Immature natural killer cell (primary cell): ENCODE data around the gene CTSE. TPM values are rescaled to one million over a fixed set of nuclear protein-coding genes. Genes with fewer than 3 reads are reported as not detected.
"Not testable (repeated sequence)": the region's sequence is repeated elsewhere in the genome, so short reads cannot be mapped to it uniquely, and the experiment has no call there.

ENCODE experiments used
- DNase-seq, 3 donors: peaks; one replicate each; pipeline ENCODE4 v3.0.0; 2022; ENCODE audit warnings: mixed read lengths in 1 of 3
- H3K27ac Mint-ChIP-seq, 6 donors: one replicate each; pipeline ENCODE4 v1.8.0; 2020; ENCODE audit warnings: mixed read lengths in 6 of 6, mild to moderate bottlenecking in 5 of 6, inconsistent platforms in 4 of 6, moderate library complexity in 3 of 6
- H3K27me3 Mint-ChIP-seq, 3 donors: one replicate each; pipeline ENCODE4 v1.8.0; 2020 to 2021; ENCODE audit warnings: low read depth in 3 of 3, mild to moderate bottlenecking in 3 of 3, mixed read lengths in 3 of 3, moderate library complexity in 3 of 3, inconsistent platforms in 1 of 3
- H3K36me3 Mint-ChIP-seq, 3 donors: one replicate each; pipeline ENCODE4 v1.8.0; 2020; ENCODE audit warnings: mixed read lengths in 3 of 3, inconsistent platforms in 2 of 3, mild to moderate bottlenecking in 2 of 3
- H3K4me1 Mint-ChIP-seq, 2 donors: one replicate each; pipeline ENCODE4 v1.8.0; 2020; ENCODE audit warnings: inconsistent platforms in 2 of 2, mild to moderate bottlenecking in 2 of 2, mixed read lengths in 2 of 2, moderate library complexity in 1 of 2
- H3K4me3 Mint-ChIP-seq, 5 donors: one replicate each; pipeline ENCODE4 v1.8.0; 2020; ENCODE audit warnings: mild to moderate bottlenecking in 5 of 5, mixed read lengths in 5 of 5, inconsistent platforms in 3 of 5, moderate library complexity in 3 of 5
- H3K9me3 Mint-ChIP-seq, 6 donors: one replicate each; pipeline ENCODE4 v1.8.0; 2020; ENCODE audit warnings: mild to moderate bottlenecking in 6 of 6, mixed read lengths in 6 of 6, inconsistent platforms in 4 of 6, moderate library complexity in 3 of 6
- polyA plus RNA-seq, 3 donors: library from polyadenylated mRNA; unstranded; fragments of 300-500 nt; fragmentation: Illumina TruSeq; gene quantifications; one replicate each; pipeline ENCODE4 v1.2.3, GENCODE V29; 2021

Gene CTSE
- not detected for polyA plus RNA-seq

- no peaks in the 10 kb centered on the region for H3K9me3 Mint-ChIP-seq
- no peak for DNase-seq
- H3K36me3 Mint-ChIP-seq: no peaks in the 10 kb centered on the region
- no peak within 1 kb of the TSS for H3K27ac Mint-ChIP-seq
- no peaks in the 10 kb centered on the region for H3K4me1 Mint-ChIP-seq
- H3K4me3 Mint-ChIP-seq: no peak within 1 kb of the TSS
- peaks cover 0 to 7% (median 3%) of the 10 kb centered on the region in 3 donors for H3K27me3 Mint-ChIP-seq
Measured at GRCh38 chr1:206023695-206024094, at the start of gene CTSE. CTSE (minus strand) TSS chr1:206023895; CDS start chr1:206023791, 104 bp downstream.

- H3K9me3 Mint-ChIP-seq: no peaks in the 10 kb centered on the region
- H3K36me3 Mint-ChIP-seq: no peaks in the 10 kb centered on the region
- no peak for DNase-seq
- no peak overlapping the region for H3K27ac Mint-ChIP-seq
- no peak overlapping the region for H3K4me3 Mint-ChIP-seq
- H3K4me1 Mint-ChIP-seq: no peaks in the 10 kb centered on the region
- H3K27me3 Mint-ChIP-seq: peaks cover 0 to 4% (median 3%) of the 10 kb centered on the region in 3 donors
Measured at GRCh38 chr1:206070627-206071304, 47.1 kb upstream of the CTSE start.

DNA sequence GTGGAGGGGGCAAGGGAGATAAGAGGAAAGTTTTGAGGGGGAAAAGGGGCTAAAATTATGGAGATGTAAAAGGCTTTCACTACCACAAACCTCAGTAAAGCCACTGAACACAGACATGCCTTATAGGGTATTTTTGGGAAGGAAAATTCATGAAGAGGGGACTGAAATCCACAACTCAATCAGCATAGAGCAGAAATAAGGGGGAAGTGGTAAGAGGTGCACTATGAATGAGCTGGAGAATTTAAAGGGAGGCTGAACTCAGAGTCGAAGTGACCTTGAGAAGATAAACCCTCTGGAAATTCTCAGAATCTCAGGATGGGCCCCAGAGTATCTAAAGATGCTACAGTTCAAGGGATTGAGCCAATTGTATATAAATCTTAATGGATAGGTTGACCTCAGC, 44.6 kb upstream of the CTSE start:
- no peak for DNase-seq
- no peak overlapping the region for H3K4me3 Mint-ChIP-seq
- no peak overlapping the region for H3K27ac Mint-ChIP-seq
- no peaks in the 10 kb centered on the region for H3K9me3 Mint-ChIP-seq
- no peaks in the 10 kb centered on the region for H3K4me1 Mint-ChIP-seq
- peaks cover 0 to 4% (median 2%) of the 10 kb centered on the region in 3 donors for H3K27me3 Mint-ChIP-seq
- H3K36me3 Mint-ChIP-seq: no peaks in the 10 kb centered on the region

DNA sequence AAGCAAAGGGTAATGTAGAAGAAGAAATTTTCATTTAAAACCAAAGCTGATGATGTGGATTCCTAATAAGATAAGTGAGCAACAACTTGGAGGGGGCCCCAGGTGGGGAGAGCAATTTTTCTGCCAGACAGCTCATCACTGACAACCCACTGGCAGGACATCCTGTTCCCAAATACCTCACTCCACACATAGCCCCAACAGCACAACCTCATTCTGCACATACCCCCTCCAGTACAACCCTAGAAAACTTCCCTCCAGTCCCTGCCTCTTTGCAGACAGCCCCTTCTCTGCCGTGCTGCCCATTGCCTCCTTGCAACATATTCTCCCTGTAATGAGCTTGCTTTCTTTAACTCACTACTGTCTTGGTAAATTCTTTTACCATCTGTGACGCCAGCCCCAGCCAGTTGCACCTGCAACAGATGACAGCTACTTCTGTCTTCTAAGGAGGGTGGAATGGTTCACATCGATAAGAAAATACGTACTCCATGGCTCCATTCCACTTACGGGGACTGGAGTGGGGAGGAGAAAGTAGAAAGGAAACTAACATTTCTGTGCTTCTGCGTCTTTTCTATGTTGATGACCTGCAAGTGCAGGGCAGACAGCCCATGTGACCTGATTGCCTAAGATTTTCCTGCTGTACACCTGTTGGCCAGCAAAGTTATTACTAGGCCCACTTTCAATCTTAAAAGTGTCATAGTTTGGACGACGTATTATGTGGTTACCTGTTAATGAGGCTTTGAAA, 44.0 kb upstream of the CTSE start:
- H3K4me3 Mint-ChIP-seq: no peak overlapping the region
- DNase-seq: no peak
- no peaks in the 10 kb centered on the region for H3K4me1 Mint-ChIP-seq
- H3K27ac Mint-ChIP-seq: no peak overlapping the region
- H3K36me3 Mint-ChIP-seq: no peaks in the 10 kb centered on the region
- H3K9me3 Mint-ChIP-seq: no peaks in the 10 kb centered on the region
- H3K27me3 Mint-ChIP-seq: peaks cover 1 to 4% (median 2%) of the 10 kb centered on the region in 3 donors

- Mint-ChIP-seq H3K36me3 (no peaks in the 10 kb centered on the region), H3K27me3 (peaks cover 1 to 6% (median 2%) of the 10 kb centered on the region in 3 donors), H3K4me3 (no peak overlapping the region), H3K9me3 (no peaks in the 10 kb centered on the region), H3K4me1 (no peaks in the 10 kb centered on the region), H3K27ac (no peak overlapping the region)
- DNase-seq: no peak
Measured at GRCh38 chr1:206066479-206067171, 42.9 kb upstream of the CTSE start.

- no peaks in the 10 kb centered on the region for H3K36me3 Mint-ChIP-seq
- peaks cover 1 to 9% (median 4%) of the 10 kb centered on the region in 3 donors for H3K27me3 Mint-ChIP-seq
- H3K4me3 Mint-ChIP-seq: no peak overlapping the region
- H3K9me3 Mint-ChIP-seq: no peaks in the 10 kb centered on the region
- DNase-seq: no peak
- H3K4me1 Mint-ChIP-seq: no peaks in the 10 kb centered on the region
- no peak overlapping the region for H3K27ac Mint-ChIP-seq
Measured at GRCh38 chr1:206065547-206066145, 42.0 kb upstream of the CTSE start.

DNA sequence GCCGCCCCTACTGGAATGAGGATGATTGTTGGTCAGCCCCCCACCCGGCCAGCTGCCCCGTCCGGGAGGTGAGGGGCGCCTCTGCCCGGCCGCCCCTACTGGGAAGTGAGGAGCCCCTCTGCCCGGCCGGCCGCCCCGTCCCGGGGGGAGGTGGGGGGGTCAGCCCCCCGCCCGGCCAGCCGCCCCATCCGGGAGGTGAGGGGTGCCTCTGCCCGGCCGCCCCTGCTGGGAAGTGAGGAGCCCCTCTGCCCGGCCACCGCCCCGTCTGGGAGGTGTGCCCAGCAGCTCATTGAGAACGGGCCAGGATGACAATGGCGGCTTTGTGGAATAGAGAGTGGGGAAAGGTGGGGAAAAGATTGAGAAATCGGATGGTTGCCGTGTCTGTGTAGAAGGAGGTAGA, 40.8 kb upstream of the CTSE start:
- H3K4me3 Mint-ChIP-seq, H3K4me1 Mint-ChIP-seq, H3K9me3 Mint-ChIP-seq: not testable (repeated sequence)

GRCh38 chr1:206064001-206064400, 40.3 kb upstream of the CTSE start:
- H3K36me3 Mint-ChIP-seq, H3K4me3 Mint-ChIP-seq, H3K27me3 Mint-ChIP-seq, DNase-seq, H3K9me3 Mint-ChIP-seq, H3K27ac Mint-ChIP-seq, H3K4me1 Mint-ChIP-seq: not testable (repeated sequence)

More for the DNA sequence above, 40.8 kb upstream of the CTSE start:
- H3K27ac Mint-ChIP-seq, DNase-seq, H3K36me3 Mint-ChIP-seq, H3K27me3 Mint-ChIP-seq: not testable (repeated sequence)

DNA sequence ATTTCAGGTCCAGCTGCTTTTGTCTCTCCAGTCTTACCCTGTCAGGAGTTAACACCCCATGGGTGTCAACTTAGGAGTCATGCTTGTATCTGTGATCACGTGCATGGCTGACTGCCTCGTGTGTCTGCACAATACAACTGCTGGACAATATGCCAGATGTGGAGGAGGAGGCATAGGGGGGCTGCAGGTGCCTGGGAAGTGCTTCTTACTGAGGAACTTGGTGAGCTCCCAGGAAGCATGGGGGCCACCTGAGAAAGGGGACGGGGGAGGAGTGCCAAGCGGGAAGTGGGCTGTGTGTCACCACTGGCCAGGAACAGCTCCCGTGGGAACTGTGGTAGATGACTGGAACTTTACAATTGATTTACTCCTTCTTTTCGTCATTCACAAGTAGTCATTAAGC, 38.8 kb upstream of the CTSE start:
- no peak for DNase-seq
- Mint-ChIP-seq H3K27ac (no peak overlapping the region), H3K9me3 (no peaks in the 10 kb centered on the region), H3K4me1 (no peaks in the 10 kb centered on the region), H3K36me3 (no peaks in the 10 kb centered on the region), H3K4me3 (no peak overlapping the region), H3K27me3 (peaks cover 1 to 9% (median 4%) of the 10 kb centered on the region in 3 donors)

- no peaks in the 10 kb centered on the region for H3K9me3 Mint-ChIP-seq
- no peak overlapping the region for H3K27ac Mint-ChIP-seq
Measured at GRCh38 chr1:206060844-206061243, 37.1 kb upstream of the CTSE start.

DNA sequence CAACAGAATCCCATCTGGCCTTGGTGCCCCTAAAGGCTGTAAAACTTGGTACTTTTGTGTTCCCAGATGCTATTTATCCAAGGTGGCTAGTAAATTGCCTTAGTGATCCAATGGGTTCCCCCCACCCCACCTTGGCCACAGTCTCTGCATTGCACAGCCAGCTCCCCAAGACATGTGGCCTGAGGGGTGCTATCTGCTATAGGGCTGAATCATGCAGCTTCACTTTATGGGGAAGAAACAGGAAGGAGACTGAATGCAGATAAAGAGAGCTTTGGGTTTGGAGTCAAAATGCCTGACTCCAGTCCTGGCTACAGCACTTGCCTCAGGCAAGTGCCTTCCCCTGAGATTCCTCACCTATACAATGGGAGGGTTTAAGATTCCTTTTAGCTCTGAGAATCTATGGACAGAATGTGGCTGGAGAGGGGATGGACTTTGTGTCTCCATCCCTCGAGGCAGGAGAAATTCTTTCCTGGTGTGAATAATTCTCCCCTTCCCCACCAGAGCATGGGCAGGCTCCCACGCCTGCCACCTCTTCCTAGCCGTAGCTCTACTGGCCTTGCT, 35.7 kb upstream of the CTSE start:
- Mint-ChIP-seq H3K36me3 (no peaks in the 10 kb centered on the region), H3K9me3 (no peaks in the 10 kb centered on the region), H3K27me3 (peaks cover 1 to 5% (median 2%) of the 10 kb centered on the region in 3 donors), H3K4me3 (no peak overlapping the region), H3K27ac (no peak overlapping the region), H3K4me1 (no peaks in the 10 kb centered on the region)
- no peak for DNase-seq

More at GRCh38 chr1:206060844-206061243, 37.1 kb upstream of the CTSE start:
- Mint-ChIP-seq H3K4me1 (no peaks in the 10 kb centered on the region), H3K36me3 (no peaks in the 10 kb centered on the region), H3K4me3 (no peak overlapping the region), H3K27me3 (peaks cover 1 to 5% (median 4%) of the 10 kb centered on the region in 3 donors)
- DNase-seq: no peak

- no peaks in the 10 kb centered on the region for H3K36me3 Mint-ChIP-seq
- no peak overlapping the region for H3K4me3 Mint-ChIP-seq
- DNase-seq: no peak
- H3K4me1 Mint-ChIP-seq: no peaks in the 10 kb centered on the region
- H3K27me3 Mint-ChIP-seq: peaks cover 1 to 5% (median 2%) of the 10 kb centered on the region in 3 donors
- peak overlapping the region in 1 of 6 donors; percentile 37 for H3K27ac Mint-ChIP-seq
- no peaks in the 10 kb centered on the region for H3K9me3 Mint-ChIP-seq
Measured at GRCh38 chr1:206058927-206059292, 35.2 kb upstream of the CTSE start.

- not testable (repeated sequence) for H3K27me3 Mint-ChIP-seq, H3K9me3 Mint-ChIP-seq, DNase-seq, H3K36me3 Mint-ChIP-seq, H3K4me1 Mint-ChIP-seq, H3K4me3 Mint-ChIP-seq, H3K27ac Mint-ChIP-seq
Measured at GRCh38 chr1:206058289-206058926, 34.7 kb upstream of the CTSE start.
